Nephron (organoid): Measurements from ENCODE around the gene P2RX7.

ENCODE experiments used
- H3K27ac Mint-ChIP-seq, 3 experiments: 2 replicates each; pipeline ENCODE4 v1.8.0; 2020; ENCODE audit warnings: mixed read lengths in 3 of 3, mild to moderate bottlenecking in 2 of 3, moderate library complexity in 1 of 3
- H3K27me3 Mint-ChIP-seq: 2 replicates; pipeline ENCODE4 v1.8.0; 2021; ENCODE audit warnings: low read depth, mild to moderate bottlenecking, moderate library complexity, mixed read lengths
- H3K36me3 Mint-ChIP-seq: 2 replicates; pipeline ENCODE4 v1.8.0; 2020; ENCODE audit warnings: low read depth, mixed read lengths
- H3K4me1 Mint-ChIP-seq: 2 replicates; pipeline ENCODE4 v1.8.0; 2020; ENCODE audit warnings: mixed read lengths
- H3K4me3 Mint-ChIP-seq, 3 experiments: 2 replicates each; pipeline ENCODE4 v1.8.0; 2020; ENCODE audit warnings: mild to moderate bottlenecking in 3 of 3, mixed read lengths in 3 of 3, moderate library complexity in 2 of 3
- H3K9me3 Mint-ChIP-seq: 2 replicates; pipeline ENCODE4 v1.8.0; 2020; ENCODE audit warnings: mixed read lengths
- CTCF ChIP-seq, 3 experiments: fragments of 200-600 bp; sonication (generic); IDR thresholded peaks; one replicate each; pipeline ENCODE4 v1.5.0; 2021; ENCODE audit warnings: antibody characterized with exemption in 3 of 3; ENCODE audit not compliant: unreplicated experiment in 3 of 3

P2RX7 gene

GRCh38 chr12:121135320-121135719, 2.6 kb downstream of the P2RX7 start:
- no peaks in the 10 kb centered on the region for H3K36me3 Mint-ChIP-seq
- no peak overlapping the region for H3K27ac Mint-ChIP-seq
- H3K9me3 Mint-ChIP-seq, result peaks cover 1% of the 10 kb centered on the region
- TF ChIP-seq CTCF (IDR thresholded peaks at IDR 0.05; ENCODE audit: unreplicated experiment in 3 of 3), result no peak
- H3K27me3 Mint-ChIP-seq, result peaks cover 10% of the 10 kb centered on the region
- no peak overlapping the region for H3K4me3 Mint-ChIP-seq
- H3K4me1 Mint-ChIP-seq, result peaks cover 15% of the 10 kb centered on the region

GRCh38 chr12:121137512-121137911, 4.8 kb downstream of the P2RX7 start:
- Mint-ChIP-seq H3K4me3 (no peak overlapping the region), H3K27me3 (peaks cover 10% of the 10 kb centered on the region)

GRCh38 chr12:121138284-121138683, 5.6 kb downstream of the P2RX7 start:
- Mint-ChIP-seq H3K4me3 (no peak overlapping the region), H3K4me1 (peaks cover under 1% of the 10 kb centered on the region), H3K27ac (no peak overlapping the region), H3K9me3 (peaks cover 8% of the 10 kb centered on the region), H3K36me3 (no peaks in the 10 kb centered on the region), H3K27me3 (peaks cover 4% of the 10 kb centered on the region)
- TF ChIP-seq CTCF (IDR thresholded peaks at IDR 0.05; ENCODE audit: unreplicated experiment in 3 of 3), result no peak

More at GRCh38 chr12:121137512-121137911, 4.8 kb downstream of the P2RX7 start:
- no peak for TF ChIP-seq CTCF (IDR thresholded peaks at IDR 0.05; ENCODE audit: unreplicated experiment in 3 of 3)
- peaks cover 7% of the 10 kb centered on the region for H3K9me3 Mint-ChIP-seq
- no peaks in the 10 kb centered on the region for H3K36me3 Mint-ChIP-seq
- H3K4me1 Mint-ChIP-seq, result peaks cover 8% of the 10 kb centered on the region
- H3K27ac Mint-ChIP-seq, result no peak overlapping the region

GRCh38 chr12:121139286-121139685, 6.6 kb downstream of the P2RX7 start:
- Mint-ChIP-seq H3K9me3 (peaks cover 8% of the 10 kb centered on the region), H3K27ac (no peak overlapping the region), H3K36me3 (no peaks in the 10 kb centered on the region), H3K27me3 (peaks cover 5% of the 10 kb centered on the region), H3K4me3 (no peak overlapping the region), H3K4me1 (no peaks in the 10 kb centered on the region)
- TF ChIP-seq CTCF (IDR thresholded peaks at IDR 0.05; ENCODE audit: unreplicated experiment in 3 of 3), result no peak

GRCh38 chr12:121142171-121142950, 9.7 kb downstream of the P2RX7 start:
- H3K27ac Mint-ChIP-seq, result no peak overlapping the region
- H3K4me3 Mint-ChIP-seq, result no peak overlapping the region
- TF ChIP-seq CTCF (IDR thresholded peaks at IDR 0.05; ENCODE audit: unreplicated experiment in 3 of 3), result no peak
- H3K9me3 Mint-ChIP-seq, result peaks cover 11% of the 10 kb centered on the region
- no peaks in the 10 kb centered on the region for H3K36me3 Mint-ChIP-seq
- peaks cover 8% of the 10 kb centered on the region for H3K27me3 Mint-ChIP-seq
- H3K4me1 Mint-ChIP-seq, result no peaks in the 10 kb centered on the region

- no peaks in the 10 kb centered on the region for H3K4me1 Mint-ChIP-seq
- no peak for TF ChIP-seq CTCF (IDR thresholded peaks at IDR 0.05; ENCODE audit: unreplicated experiment in 3 of 3)
- H3K9me3 Mint-ChIP-seq, result peaks cover 11% of the 10 kb centered on the region
- H3K27me3 Mint-ChIP-seq, result peaks cover 8% of the 10 kb centered on the region
- H3K4me3 Mint-ChIP-seq, result no peak overlapping the region
- H3K27ac Mint-ChIP-seq, result no peak overlapping the region
- H3K36me3 Mint-ChIP-seq, result no peaks in the 10 kb centered on the region
These were observed 11.8 kb downstream of the P2RX7 start for GRCh38 chr12:121144416-121144914.
